ENCODE data around the gene ANKRD16. TPM values are rescaled to one million over a fixed set of nuclear protein-coding genes. Genes with fewer than 3 reads are reported as not detected.

Gene ANKRD16
- total RNA-seq, 4 donors from 2014 or later: 3.3 to 8.9 (median 5.9) TPM

- H3K36me3 ChIP-seq: no peaks in the 10 kb centered on the region
- H3K9me3 ChIP-seq: no peaks in the 10 kb centered on the region
- TF ChIP-seq, protein P1, sequence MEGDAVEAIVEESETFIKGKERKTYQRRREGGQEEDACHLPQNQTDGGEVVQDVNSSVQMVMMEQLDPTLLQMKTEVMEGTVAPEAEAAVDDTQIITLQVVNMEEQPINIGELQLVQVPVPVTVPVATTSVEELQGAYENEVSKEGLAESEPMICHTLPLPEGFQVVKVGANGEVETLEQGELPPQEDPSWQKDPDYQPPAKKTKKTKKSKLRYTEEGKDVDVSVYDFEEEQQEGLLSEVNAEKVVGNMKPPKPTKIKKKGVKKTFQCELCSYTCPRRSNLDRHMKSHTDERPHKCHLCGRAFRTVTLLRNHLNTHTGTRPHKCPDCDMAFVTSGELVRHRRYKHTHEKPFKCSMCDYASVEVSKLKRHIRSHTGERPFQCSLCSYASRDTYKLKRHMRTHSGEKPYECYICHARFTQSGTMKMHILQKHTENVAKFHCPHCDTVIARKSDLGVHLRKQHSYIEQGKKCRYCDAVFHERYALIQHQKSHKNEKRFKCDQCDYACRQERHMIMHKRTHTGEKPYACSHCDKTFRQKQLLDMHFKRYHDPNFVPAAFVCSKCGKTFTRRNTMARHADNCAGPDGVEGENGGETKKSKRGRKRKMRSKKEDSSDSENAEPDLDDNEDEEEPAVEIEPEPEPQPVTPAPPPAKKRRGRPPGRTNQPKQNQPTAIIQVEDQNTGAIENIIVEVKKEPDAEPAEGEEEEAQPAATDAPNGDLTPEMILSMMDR (IDR thresholded peaks at IDR 0.05): no peak
- TF ChIP-seq EP300 (IDR thresholded peaks at IDR 0.05) (no peak), POLR2AphosphoS5 (IDR thresholded peaks at IDR 0.05) (no peak), POLR2A (IDR thresholded peaks at IDR 0.05) (no peak)
- peaks cover 0 to 11% (median 3%) of the 10 kb centered on the region in 3 donors for H3K4me1 ChIP-seq
- H3K27me3 ChIP-seq: no peaks in the 10 kb centered on the region
- no peak for ATAC-seq
- WGBS, 2 donors (ENCODE audit: low coverage in 1 of 2): 96 to 100% methylated on average over 1 to 6 of the region's 6 CpGs
- H3K4me3 ChIP-seq: no peak overlapping the region
- H3K27ac ChIP-seq: no peak overlapping the region
Observed at GRCh38 chr10:5818894-5819293, 70.8 kb downstream of the ANKRD16 start.

GRCh38 chr10:5818048-5818331 lies 71.7 kb downstream of the ANKRD16 start:
- no peaks in the 10 kb centered on the region for H3K36me3 ChIP-seq
- no peaks in the 10 kb centered on the region for H3K9me3 ChIP-seq
- H3K4me1 ChIP-seq: peaks cover 0 to 11% (median 3%) of the 10 kb centered on the region in 3 donors
- no peak for TF ChIP-seq POLR2AphosphoS5 (IDR thresholded peaks at IDR 0.05)
- TF ChIP-seq POLR2A (IDR thresholded peaks at IDR 0.05): no peak
- TF ChIP-seq, protein P1 (IDR thresholded peaks at IDR 0.05): no peak
- TF ChIP-seq EP300 (IDR thresholded peaks at IDR 0.05): no peak
- no peak overlapping the region for H3K27ac ChIP-seq
- 100% methylated on average over 1 to 2 of the region's 2 CpGs for WGBS, 2 donors (ENCODE audit: low coverage in 1 of 2)
- ATAC-seq: no peak
- no peak overlapping the region for H3K4me3 ChIP-seq
- H3K27me3 ChIP-seq: no peaks in the 10 kb centered on the region

GRCh38 chr10:5817322-5818047 lies 72.2 kb downstream of the ANKRD16 start:
- 83 to 92% methylated on average over 2 to 3 of the region's 4 CpGs for WGBS, 2 donors (ENCODE audit: low coverage in 1 of 2)
- no peaks in the 10 kb centered on the region for H3K9me3 ChIP-seq
- no peak for ATAC-seq
- H3K27me3 ChIP-seq: no peaks in the 10 kb centered on the region
- TF ChIP-seq, protein P1 (IDR thresholded peaks at IDR 0.05): no peak
- TF ChIP-seq EP300 (IDR thresholded peaks at IDR 0.05) (no peak), POLR2A (IDR thresholded peaks at IDR 0.05) (no peak), POLR2AphosphoS5 (IDR thresholded peaks at IDR 0.05) (no peak)
- H3K4me3 ChIP-seq: no peak overlapping the region
- H3K36me3 ChIP-seq: no peaks in the 10 kb centered on the region
- no peak overlapping the region for H3K27ac ChIP-seq
- H3K4me1 ChIP-seq: peaks cover 0 to 11% (median 3%) of the 10 kb centered on the region in 3 donors

GRCh38 chr10:5816170-5816569 lies 73.5 kb downstream of the ANKRD16 start:
- ATAC-seq: no peak
- H3K4me3 ChIP-seq: no peak overlapping the region
- peaks cover 0 to 25% (median 6%) of the 10 kb centered on the region in 3 donors for H3K4me1 ChIP-seq
- H3K27ac ChIP-seq: no peak overlapping the region
- TF ChIP-seq POLR2AphosphoS5 (IDR thresholded peaks at IDR 0.05) (no peak), EP300 (IDR thresholded peaks at IDR 0.05) (no peak), POLR2A (IDR thresholded peaks at IDR 0.05) (no peak)
- TF ChIP-seq, protein P1 (IDR thresholded peaks at IDR 0.05): no peak
- no peaks in the 10 kb centered on the region for H3K36me3 ChIP-seq
- no peaks in the 10 kb centered on the region for H3K27me3 ChIP-seq
- H3K9me3 ChIP-seq: no peaks in the 10 kb centered on the region
